ENCODE results near the gene RAB8B.
"Not testable (repeated sequence)": the region's sequence is repeated elsewhere in the genome, so short reads cannot be mapped to it uniquely, and the experiment has no call there.

RAB8B gene

DNA sequence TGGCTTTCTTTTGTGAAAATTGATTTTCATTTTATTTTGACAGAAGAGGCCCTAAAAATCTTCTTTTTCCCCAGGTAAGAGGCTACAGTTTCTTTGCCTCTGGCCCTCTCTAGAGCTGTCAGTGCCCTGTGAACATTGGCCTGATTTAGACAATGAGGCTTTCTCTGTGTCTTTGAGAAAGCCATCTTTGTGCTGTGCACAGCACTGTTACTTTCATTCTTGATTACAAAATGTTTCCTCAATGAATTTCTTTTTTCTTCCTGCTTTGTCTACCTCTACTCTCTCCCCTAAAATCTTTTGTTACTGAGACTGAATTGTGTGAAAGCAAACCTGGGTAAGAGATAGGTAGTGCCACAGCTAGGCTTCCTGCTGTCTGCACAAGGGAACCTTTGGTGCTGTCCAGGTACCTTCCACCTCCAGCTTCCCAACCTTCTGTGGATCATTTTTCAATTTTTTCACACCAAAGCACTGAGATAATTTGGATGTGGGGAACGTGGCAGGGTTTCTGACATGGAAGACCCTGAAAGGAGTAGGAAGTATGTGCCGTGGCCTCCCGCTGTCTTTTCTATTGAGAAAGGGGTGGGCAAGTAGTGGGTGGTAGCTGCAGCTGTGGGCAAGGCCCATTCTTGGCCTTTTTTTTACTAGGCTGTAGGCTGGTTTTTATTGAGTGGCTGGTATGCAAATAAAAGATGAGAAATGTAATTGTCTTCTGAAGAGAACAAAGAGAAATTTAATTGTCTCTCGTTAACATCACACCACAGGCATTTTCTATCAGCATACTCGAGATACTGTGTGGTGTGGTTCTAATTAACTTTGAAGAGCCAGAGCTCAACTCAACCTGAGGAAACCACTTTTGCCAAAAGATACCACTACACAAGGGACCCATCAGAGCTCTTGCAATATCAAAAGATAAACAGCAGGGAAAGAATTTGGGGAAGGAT is 21.0 kb downstream of the RAB8B start:
- DNase-seq, result no peak

DNA sequence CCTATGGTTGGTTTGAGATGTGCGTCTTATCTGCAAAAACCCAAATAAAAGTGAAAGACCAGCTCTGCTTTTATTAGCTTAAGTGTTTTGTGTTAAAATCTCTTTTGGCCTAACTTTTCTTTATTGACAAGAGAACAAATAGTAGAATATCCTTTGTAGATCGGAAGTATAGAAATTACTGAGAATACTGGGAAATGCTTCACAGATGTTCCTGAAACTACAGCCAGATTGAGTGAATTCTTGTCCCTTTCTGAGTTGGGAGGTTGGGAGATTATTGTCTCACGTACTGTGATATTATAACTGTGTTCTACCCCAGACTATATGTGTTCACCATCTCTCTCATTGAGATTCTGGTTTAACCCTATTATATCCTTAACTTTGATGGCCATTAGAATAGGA is 21.7 kb downstream of the RAB8B start:
- no peak for DNase-seq

DNA sequence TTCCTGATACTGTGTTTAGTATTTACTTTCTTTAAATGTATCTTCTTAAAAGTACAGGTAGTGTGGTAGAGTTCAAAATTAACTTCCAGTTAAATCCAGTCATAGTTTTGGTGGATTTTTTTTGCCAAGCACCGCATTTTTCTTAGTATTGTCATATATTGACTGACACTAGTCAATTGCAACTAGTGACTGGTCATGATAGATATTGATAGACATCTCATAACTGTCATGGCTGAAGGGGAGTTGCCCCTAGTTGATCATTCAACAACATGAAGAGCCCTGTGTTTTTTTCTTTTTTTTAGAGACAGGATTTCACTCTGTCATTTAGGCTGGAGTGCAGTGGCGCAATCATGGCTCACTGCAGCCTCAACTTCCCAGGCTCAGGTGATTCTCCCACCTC is 22.1 kb downstream of the RAB8B start:
- DNase-seq, result no peak

DNA sequence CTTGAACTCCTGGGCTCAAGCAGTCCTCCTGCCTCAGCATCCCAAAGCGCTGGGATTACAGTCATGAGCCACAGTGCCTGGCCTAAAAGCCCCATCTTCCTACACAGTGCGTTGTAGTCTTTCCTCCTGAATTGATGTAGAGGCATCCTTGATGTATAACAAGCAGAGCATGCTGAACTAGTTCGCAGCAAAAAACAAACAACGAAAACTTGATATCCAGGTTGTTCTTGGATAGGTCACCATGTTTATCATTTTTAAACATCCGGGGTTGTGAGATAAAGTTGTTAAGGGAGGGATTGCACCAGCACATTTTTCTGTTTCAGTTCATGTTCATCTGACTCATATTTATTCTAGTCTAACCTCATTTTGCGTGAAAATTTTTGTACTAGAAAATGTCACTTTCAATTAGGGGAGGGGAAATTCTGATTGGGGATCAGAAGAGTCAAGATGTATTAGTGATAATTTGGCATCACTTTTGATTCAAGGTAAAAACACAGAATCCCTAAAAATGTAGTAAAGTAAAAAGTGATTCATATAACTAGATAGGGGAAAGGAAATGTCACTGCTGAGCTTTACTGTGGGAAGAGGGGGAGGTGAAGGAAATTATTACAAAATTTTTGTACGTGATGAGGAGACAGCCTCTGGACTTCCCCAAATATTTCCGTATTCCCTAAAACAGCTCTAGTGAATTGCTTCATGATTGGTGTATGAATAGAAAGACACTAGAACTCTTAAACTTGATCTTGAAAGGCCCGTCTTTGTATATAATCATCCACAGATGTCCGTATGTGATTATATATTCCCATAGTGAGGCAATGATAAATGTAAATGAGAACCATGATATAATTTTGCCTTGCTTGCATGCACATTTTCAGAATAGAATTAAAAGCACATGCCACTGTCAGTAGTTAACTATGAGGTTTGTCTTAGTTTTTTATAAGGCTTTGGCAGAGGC is 22.9 kb downstream of the RAB8B start:
- DNase-seq, result no peak

DNA sequence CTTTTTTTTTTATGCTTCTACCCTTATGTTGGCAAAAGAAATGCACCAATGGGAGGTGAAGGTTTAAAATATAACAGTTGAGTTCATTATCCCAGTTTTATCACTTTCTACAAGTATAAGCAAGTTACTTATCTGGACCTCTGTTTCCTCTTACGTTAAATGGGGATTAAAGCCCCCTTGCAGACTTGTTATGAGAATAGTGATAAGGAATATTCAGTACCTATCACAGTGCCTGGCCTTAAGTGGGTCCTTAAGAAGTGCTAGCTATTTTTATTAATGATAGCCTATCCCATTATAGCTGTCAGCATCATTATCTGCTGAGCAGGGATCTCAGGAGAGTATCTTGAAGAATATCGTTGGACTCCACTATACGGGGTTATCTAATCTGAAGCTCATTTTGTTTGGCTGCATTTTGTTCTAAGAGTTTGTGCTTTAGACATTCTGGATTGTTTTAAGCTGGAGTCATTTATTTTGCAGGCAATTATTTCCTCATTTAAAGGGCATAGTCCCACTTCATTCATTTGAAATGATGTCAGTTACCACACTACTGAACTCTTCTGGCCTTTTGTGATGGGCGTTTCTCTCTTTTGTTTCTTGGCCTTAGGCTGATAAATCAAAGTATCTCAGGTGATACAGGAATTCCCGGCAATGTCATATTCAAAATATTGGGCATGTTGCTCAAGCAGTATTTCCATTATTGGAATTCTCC is 28.8 kb downstream of the RAB8B start:
- DNase-seq, result no peak

DNA sequence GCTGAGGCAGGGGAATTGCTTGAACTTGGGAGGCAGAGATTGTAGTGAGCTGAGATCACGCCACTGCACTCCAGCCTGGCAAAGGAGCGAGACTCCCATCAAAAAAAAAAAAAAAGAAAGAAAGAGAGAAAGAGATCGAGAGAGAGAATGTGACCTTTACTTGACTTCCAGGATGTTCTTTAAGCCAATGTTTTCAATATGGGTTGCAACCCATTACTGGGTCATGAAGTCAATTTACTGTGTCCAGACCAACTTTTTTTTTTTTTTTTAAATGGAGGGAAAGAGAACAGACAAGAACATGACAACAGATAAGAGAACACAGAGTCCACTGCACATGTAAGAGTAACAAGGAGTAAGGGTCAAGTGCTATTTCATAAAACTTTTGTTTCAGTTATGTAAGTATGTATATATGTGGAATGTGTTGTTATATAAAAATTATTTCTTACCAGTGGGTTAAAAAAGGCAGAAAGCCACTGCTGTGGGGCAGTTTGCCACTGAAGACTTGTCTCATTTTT is 29.8 kb downstream of the RAB8B start:
- no peak for DNase-seq

DNA sequence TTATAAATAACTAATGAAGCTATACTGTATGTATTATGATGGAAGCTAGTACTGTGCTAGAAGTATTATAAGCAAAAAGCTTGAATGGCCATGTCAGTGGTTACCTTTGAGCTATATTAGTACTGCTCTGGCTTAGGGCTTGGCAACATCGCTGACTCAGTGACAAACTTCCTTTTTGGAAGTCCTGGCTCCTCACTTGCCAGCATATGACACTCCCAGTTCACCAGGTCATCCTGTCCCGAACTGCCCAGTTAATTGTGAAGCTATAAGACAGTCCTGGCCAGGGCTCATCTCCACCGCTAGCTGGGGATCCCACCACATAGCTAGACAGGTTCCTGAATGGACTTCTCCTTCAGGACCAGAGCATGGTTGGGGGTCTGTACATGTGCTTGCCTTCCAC is 31.9 kb downstream of the RAB8B start:
- DNase-seq, result no peak

DNA sequence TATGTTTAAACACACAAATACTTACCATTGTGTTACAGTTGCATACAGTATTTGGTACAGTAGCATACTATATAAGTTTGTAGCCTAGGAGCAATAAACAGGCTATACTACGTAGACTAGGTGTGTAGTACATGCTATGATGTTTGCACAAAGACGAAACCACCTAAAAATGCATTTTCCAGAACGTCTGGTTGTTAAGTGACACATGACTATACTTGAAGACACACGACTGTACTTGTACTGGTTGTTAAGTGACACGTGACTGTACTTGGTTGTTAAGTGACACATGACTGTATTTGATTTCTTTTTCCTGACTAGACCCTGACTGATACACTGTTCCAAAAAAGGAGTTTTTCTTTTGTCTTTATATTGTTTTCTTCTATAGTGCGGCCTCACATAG is 34.1 kb downstream of the RAB8B start:
- no peak for DNase-seq

DNA sequence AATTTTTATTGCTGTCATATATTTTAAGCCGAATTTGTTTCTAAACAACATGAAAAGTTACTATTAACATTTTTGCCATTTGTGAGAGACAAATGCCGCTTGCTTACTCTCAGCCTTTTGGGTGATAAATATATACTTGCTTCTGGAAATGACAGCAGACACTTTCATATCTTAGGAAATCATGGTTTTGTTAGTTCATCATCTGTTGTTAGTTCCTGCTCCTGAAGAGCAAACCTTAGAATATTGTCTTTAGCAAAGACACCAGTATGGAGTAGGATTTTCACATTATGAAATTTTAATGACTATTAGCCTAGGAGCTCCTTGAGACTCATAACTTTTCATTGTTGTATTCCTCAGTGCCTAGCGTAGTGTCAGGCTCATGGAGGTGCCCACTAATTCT is 36.0 kb downstream of the RAB8B start:
- no peak for DNase-seq

DNA sequence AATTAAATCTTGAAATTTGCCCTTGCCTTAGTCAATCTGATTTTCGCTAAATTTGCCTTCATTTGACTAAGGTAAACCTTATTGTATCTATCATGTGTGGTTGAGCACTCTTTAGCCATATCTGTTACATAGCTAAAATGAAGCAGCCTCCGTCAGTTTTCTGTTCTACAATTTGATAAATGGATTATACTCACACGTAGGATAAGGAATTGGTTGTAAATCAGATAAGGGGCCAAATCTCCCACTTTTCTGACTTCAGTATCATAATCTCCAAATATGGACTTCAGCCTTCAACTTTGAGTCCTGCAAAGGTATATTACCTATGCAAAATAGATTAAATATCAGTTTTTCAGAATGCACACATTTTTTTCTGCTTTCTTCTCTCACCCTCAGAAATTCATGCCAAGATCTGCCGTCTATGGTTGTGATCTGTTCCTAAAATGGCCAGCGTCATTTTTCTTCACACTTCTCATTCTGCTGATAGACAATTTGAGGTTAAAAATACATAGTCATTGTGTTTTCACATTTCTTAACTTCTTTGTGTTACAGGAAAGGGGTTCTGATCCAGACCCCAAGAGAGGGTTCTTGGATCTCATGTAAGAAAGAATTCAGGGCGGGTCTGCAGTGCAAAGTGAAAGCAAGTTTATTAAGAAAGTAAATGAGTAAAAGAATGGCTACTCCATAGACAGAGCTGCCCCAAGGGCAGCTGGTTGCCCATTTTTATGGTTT is 36.9 kb downstream of the RAB8B start:
- DNase-seq, result no peak

DNA sequence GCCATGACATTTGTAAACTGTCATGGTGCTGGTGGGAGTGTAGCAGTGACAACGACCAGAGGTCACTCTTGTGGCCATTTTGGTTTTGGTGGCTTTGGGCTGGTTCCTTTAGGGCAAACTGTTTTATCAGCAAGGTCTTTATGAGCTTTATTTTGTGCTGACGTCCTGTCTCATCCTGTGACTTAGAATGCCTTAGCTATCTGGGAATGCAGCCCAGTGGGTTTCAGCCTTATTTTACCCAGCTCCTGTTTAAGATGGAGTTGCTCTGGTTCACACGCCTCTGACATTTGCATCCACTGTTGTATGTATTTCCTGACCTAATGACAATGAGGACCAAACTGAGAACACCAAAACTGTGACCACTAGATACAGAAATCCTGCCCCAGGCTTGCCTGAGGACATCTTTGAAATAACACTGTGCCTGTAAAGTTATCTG is 37.6 kb downstream of the RAB8B start:
- no peak for DNase-seq

DNA sequence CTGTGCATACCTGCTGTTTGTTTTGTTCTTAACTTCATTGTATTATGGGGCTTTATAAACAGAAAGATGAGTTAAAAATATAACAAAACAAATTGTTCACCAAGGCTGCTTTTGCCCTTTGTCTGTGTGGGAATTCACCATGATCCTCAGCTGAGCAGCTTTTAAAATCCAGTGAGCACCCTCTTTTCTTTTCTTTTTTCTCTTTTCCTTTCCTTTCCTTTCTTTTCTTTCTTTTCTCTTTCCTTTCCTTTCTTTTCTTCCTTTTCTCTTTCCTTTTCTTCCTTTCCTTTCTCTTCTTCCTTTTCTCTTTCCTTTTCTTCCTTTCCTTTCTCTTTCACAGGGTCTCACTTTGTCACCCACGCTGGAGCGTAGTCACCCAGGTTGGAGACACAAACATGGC is 38.3 kb downstream of the RAB8B start:
- no peak for DNase-seq

DNA sequence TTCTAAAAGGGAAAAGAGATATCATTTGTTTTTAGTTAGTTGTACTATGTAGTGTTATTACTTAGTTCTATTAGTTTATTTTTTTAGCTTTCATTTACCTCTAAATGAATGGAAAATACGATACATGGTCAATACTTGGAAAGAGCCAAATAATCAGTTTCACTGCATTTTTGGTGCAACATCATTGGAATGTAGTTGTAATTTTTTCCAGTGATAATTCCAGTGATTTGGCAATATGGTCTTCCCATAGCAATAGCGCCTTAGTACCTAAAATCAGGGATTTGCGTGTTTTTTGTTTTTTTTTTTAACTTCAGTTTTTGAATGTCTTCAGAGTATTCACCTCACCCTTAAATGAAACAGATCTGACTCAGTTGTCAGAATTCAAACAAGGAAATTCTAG is 41.8 kb downstream of the RAB8B start:
- DNase-seq, result no peak

DNA sequence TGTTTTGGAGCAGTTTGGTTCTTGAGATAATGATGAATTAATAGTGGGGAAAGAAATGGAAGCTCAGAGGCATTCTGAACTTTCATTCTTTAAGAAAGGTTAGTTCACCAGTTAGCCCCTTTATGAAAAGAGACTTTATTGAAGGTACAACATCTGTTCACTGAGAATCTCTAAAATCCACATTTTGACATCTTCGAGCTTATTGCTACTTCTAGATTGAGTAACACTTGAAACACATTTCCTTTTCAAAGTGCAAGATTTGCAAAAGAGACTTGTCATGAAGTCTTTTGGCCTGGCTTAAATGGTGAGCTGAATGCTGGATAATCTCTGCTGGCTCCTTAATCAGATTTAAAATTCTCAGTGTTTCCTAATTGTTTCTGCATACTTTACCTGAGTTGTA is 42.3 kb downstream of the RAB8B start:
- DNase-seq, result no peak

DNA sequence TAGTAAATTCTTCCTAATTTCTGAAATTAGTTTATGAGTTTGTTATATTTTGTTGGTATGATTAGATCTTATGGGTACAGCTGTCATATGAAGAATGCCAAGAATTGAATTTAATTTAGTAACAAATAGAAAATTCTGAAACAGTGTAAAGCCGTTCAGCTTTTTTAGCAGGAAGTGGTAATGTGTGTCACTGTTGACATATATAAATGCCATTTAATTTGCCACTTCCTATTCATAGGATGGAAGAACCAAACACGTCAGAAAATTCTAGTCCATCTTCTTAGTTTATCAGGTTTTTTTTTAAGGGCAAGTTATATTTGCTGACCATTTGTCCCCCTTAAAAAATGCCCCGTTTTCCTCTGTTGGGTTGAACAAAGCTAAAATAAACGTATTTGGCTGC is 43.0 kb downstream of the RAB8B start:
- DNase-seq, result no peak

DNA sequence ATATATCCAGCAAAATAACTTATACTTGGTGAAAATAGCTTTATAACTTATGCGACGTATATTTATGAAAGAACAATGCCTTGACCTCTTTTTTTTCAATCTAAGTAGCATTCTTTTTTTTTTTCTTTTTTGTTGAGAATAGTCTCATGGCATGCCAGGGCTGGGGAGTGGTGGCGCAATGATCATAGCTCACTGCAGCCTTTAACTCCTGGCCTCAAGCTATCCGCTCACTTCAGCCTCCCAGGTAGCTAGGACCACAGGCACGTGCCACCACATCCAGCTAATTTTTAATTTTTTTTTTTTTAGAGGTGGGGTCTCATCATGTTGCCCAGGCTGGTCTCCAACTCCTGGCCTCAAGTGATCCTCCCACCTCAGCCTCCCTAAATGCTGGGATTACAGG is 43.5 kb downstream of the RAB8B start:
- no peak for DNase-seq

DNA sequence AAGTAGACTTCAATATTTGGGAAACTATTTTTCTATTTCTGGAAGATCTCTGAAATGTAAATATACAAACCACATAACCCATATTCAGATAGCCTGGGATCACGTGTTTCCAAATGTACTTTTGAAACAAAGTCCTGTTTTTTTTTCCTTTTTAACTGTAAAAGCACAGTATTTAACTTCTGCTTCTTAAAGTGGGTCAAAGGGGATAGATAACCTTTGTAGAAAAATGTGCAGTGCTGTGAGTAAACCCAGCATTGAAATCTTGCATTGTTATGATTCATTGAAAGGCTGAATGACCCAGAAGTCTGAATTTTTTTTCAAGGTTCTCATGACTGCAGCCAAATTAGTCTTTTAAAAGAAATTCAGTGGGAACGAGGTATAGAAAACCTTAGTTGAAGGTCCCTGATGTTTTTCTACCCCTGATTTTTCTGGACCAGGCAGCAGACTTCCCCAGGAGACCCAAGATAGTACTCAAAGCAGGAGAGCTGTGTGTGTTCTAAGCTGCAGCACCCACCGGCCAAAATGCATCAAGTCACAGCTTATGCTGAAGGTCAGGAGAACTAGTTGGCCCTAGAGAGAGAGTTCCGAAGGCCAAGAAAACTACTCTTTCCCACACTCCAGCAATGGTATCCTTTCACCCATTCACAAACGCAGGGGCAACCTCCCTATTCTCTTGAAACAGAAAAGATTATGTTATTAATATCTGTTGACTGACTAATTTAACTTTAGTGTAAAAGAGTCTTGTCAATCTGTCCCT is 44.4 kb downstream of the RAB8B start:
- DNase-seq, result no peak

DNA sequence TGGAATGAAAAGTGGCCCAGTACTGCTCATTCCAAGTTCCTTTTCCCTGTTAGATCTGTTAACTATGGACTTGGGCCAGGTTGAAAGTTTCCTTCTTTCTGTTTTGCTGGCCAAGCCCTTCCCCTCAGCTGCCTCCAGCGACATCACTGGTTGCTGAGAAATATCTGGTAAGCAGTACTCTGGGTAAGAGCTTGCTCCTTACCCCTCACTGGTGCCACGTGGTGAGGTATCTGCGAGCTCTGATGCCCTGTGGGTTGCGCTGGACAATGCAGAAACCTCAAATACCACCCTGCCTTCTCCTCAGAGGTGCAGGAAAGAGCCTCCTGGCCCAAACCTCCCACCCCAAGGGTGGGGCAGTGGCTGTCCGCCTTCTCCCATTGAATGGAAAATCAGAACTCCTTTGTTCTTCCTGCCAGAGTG is 45.1 kb downstream of the RAB8B start:
- no peak for DNase-seq

DNA sequence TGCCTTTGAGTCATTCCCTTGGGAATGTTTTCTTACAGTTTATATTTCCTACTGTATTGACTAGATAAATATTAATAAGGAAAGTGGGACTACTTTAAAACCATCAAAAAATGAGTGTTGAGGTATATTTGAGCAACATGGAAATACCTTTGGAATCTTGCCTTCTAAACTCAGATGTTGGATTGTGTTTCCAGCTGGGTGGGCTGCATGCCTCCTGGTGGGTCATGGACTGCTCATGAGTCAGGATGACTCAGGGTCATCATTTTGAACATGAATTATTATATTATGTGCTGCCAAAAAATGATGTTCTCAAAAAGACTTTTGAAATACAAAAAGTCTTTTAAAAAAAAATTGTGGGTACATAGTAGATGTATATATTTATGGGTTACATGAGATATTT is 46.9 kb downstream of the RAB8B start:
- DNase-seq, result no peak

DNA sequence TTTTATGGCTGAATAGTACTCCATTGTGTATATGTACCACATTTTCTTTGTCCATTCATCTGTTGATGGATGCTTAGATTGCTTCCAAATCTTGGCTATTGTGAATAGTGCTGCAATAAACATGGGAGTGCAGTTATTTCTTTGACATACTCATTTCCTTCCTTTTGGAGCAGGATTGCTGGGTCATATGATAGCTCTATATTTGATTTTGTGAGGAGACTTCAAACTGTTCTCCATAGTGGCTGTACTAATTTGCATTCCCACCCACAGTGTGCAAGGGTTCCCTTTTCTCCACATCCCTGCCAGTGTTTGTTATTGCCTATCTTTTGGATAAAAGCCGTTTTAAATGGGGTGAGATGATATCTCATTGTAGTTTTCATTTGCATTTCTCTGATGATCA is 47.7 kb downstream of the RAB8B start:
- DNase-seq, result not testable (repeated sequence)

DNA sequence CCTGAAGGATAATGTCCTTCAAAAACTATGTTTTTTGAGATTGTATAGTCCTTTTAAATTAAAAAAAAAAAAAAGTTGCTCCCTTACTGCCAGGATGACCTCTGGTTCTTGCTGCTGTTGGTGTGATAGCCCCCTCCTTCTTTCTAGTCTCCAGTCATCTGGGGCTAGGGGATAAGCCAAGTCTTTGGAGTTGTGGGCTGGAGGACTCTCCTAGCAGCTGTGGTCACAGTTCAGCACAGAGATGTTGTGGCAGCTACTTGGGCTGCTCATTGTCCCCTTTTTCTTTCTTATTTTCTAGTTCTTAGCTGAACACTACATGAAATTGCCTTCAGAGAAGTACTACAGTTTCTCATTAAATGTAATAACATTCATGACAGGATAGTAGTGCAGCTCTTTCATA is 48.8 kb downstream of the RAB8B start:
- DNase-seq, result no peak

Measured in stimulated activated CD4-positive, alpha-beta T cell treated with anti-CD3 and anti-CD28 coated beads, Interleukin-15, amount 100 ng/mL, for 24 hours (primary cell).